B cell (primary cell): Measurements from ENCODE around the gene KCNJ12. TPM values are rescaled to one million over a fixed set of nuclear protein-coding genes. Genes with fewer than 3 reads are reported as not detected.
"Not testable (repeated sequence)": the region's sequence is repeated elsewhere in the genome, so short reads cannot be mapped to it uniquely, and the experiment has no call there.

Experiments
- ATAC-seq: fragments of 200-7000 bp; cut with Tn5 transposase; one replicate; pipeline ENCODE4 v1.10.0; 2021; ENCODE audit warnings: low read depth, mild to moderate bottlenecking, moderate number of reproducible peaks, moderate library complexity
- CTCF ChIA-PET: fragments of 350-600 bp; sonication (Branson Sonifier 250); formaldehyde crosslinking; loops from one replicate; lab custom pipeline; 2021; ENCODE audit warnings: antibody characterized with exemption, inconsistent platforms; lab: Charles Lee
- POLR2A ChIA-PET: fragments of 350-600 bp; sonication (Branson Sonifier 250); formaldehyde crosslinking; loops from one replicate; lab custom pipeline; 2021; ENCODE audit warnings: antibody characterized with exemption; lab: Charles Lee
- DNase-seq: peaks from one replicate; pipeline ENCODE4 v3.0.0; 2013
- H2AFZ ChIP-seq: 2 replicates; pipeline ENCODE4 v1.6.1; 2012; ENCODE audit warnings: mild to moderate bottlenecking, low read depth, low read length; ENCODE audit not compliant: insufficient read depth, poor library complexity, severe bottlenecking
- H3K27ac ChIP-seq, 2 donors: 1 replicate in 1 of 2; 2 replicates in 1 of 2; pipeline ENCODE4 v1.5.1; 2012 to 2013; ENCODE audit warnings: low read length in 2 of 2, mild to moderate bottlenecking in 2 of 2, moderate library complexity in 1 of 2
- H3K27me3 ChIP-seq, 4 experiments: fragments of 200-600 bp in 1 of 4; sonication (generic) in 1 of 4; replicated peaks in 1 of 4; 1 replicate in 2 of 4; 2 replicates in 2 of 4; pipeline versions ENCODE4 v1.6.1 to v1.7.0; 2013 to 2016; ENCODE audit warnings: low read length in 3 of 4, mild to moderate bottlenecking in 2 of 4, mixed read lengths in 1 of 4, moderate library complexity in 1 of 4; ENCODE audit not compliant: insufficient read depth in 4 of 4, control insufficient read depth in 3 of 4; ENCODE audit errors: control extremely low read depth in 1 of 4
- H3K36me3 ChIP-seq, 2 experiments: replicated peaks in 1 of 2; 1 replicate in 1 of 2; 2 replicates in 1 of 2; pipeline versions ENCODE4 v1.6.1 to v1.7.1; 2013; ENCODE audit warnings: low read length in 1 of 2; ENCODE audit not compliant: insufficient read depth in 2 of 2, control insufficient read depth in 1 of 2; ENCODE audit errors: control extremely low read depth in 1 of 2, extremely low read depth in 1 of 2
- H3K4me1 ChIP-seq, 2 donors: fragments of 200-600 bp in 1 of 2; sonication (generic) in 1 of 2; 1 replicate in 1 of 2; 2 replicates in 1 of 2; pipeline versions ENCODE4 v1.5.1 to v1.6.1; 2013 to 2017; ENCODE audit warnings: low read length in 2 of 2; ENCODE audit not compliant: control insufficient read depth in 2 of 2, insufficient read depth in 2 of 2
- H3K4me2 ChIP-seq: replicated peaks from 2 replicates; pipeline ENCODE3; 2012; ENCODE audit warnings: mild to moderate bottlenecking, low read depth, low read length; ENCODE audit not compliant: poor library complexity, severe bottlenecking
- H3K4me3 ChIP-seq, 5 experiments: fragments of 200-600 bp in 1 of 5; sonication (generic) in 1 of 5; 1 replicate in 3 of 5; 2 replicates in 2 of 5; pipeline versions ENCODE4 v1.5.1 to v1.7.0; 2011 to 2016; ENCODE audit warnings: low read length in 4 of 5, mild to moderate bottlenecking in 4 of 5, low read depth in 2 of 5, control low read depth in 1 of 5, moderate library complexity in 1 of 5; ENCODE audit not compliant: insufficient read depth in 1 of 5; ENCODE audit errors: control extremely low read depth in 1 of 5, extremely low read depth in 1 of 5
- H3K79me2 ChIP-seq: fragments of 200-600 bp; sonication (generic); one replicate; pipeline ENCODE4 v1.6.0; 2016; ENCODE audit warnings: low read length; ENCODE audit not compliant: control insufficient read depth, insufficient read depth
- H3K9ac ChIP-seq: fragments of 200-600 bp; sonication (generic); 2 replicates; pipeline ENCODE4 v1.6.1; 2017; ENCODE audit warnings: mild to moderate bottlenecking, low read length, moderate library complexity
- H3K9me3 ChIP-seq, 3 donors: one replicate each; pipeline versions ENCODE4 v1.6.1 to v1.7.1; 2013; ENCODE audit warnings: low read length in 2 of 3; ENCODE audit not compliant: control insufficient read depth in 2 of 3, insufficient read depth in 1 of 3; ENCODE audit errors: control extremely low read depth in 1 of 3
- H4K20me1 ChIP-seq: 2 replicates; pipeline ENCODE4 v1.6.0; 2012; ENCODE audit warnings: mild to moderate bottlenecking, low read length; ENCODE audit not compliant: insufficient read depth, control insufficient read depth, poor library complexity, severe bottlenecking
- H3K27ac Mint-ChIP-seq: one replicate; pipeline ENCODE4 v1.8.0; 2021; ENCODE audit warnings: mixed read lengths
- H3K27me3 Mint-ChIP-seq: one replicate; pipeline ENCODE4 v1.8.0; 2021; ENCODE audit warnings: mixed read lengths
- H3K4me1 Mint-ChIP-seq: one replicate; pipeline ENCODE4 v1.8.0; 2021; ENCODE audit warnings: mixed read lengths
- H3K4me3 Mint-ChIP-seq: one replicate; pipeline ENCODE4 v1.8.0; 2021; ENCODE audit warnings: mixed read lengths
- H3K9me3 Mint-ChIP-seq: one replicate; pipeline ENCODE4 v1.8.0; 2022; ENCODE audit warnings: mixed read lengths; ENCODE audit not compliant: insufficient read depth
- WGBS: methylation state at CpG from one replicate; pipeline ENCODE4 v1.1.5; 2013; ENCODE audit warnings: missing lambda C conversion rate; ENCODE audit not compliant: insufficient coverage; 5-methylcytosine and 5-hydroxymethylcytosine counted together
- intact Hi-C: fragments of 100-400 bp; cut with micrococcal nuclease; formaldehyde crosslinking; loops from one replicate; pipeline ENCODE4 v1.10.0; 2022
- polyA plus RNA-seq: library from polyadenylated mRNA; depleted of rRNA; stranded (reverse); fragments of >200 nt; gene quantifications from 2 replicates; pipeline ENCODE4 v1.2.3, GENCODE V29; 2012
- total RNA-seq, 2 donors: library from RNA; stranded (reverse); fragments of 120-200 nt in 1 of 2; gene quantifications; 1 replicate in 1 of 2; 2 replicates in 1 of 2; pipeline versions ENCODE4 v1.2.3 to v1.2.4, GENCODE V29; 2013 to 2022

Gene KCNJ12
- total and polyA plus RNA-seq, 2 donors (not counting 1 experiment from before 2014, with no cell fraction given): not detected

DNA sequence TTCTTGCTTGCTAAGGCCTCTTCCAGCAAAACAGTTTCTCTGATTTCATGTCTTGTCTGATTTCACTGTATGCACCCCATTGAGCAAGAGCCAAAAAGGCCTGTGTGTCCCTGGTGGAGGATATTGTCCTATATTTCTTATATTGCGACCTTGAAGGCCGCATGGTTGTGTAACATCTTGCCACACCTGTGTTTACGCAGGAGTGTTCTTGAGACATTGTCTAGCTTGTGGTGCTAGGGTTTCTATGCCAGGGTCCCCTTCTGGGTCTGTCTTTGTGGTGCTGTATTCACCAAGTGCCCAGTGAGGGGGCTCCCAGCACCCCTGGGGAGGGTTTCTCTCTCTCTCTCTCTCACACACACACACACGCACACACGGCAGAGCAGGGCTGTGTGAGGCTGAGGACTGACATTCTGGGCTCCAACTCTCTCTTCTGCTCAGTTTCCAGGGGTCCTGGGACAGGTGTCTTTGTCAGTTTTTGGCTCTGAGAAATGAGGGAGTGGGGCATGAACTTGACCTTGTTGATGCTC lies 35.6 kb downstream of the KCNJ12 start:
- intact Hi-C loops, H3K4me1 Mint-ChIP-seq, H3K4me3 Mint-ChIP-seq, DNase-seq, H4K20me1 ChIP-seq, H3K4me1 ChIP-seq, H3K79me2 ChIP-seq, H2AFZ ChIP-seq, H3K27me3 ChIP-seq, H3K27me3 Mint-ChIP-seq, ATAC-seq, H3K9me3 ChIP-seq, H3K9ac ChIP-seq, H3K27ac Mint-ChIP-seq, H3K27ac ChIP-seq, H3K4me3 ChIP-seq, CTCF ChIA-PET, H3K9me3 Mint-ChIP-seq, POLR2A ChIA-PET, H3K36me3 ChIP-seq, H3K4me2 ChIP-seq: not testable (repeated sequence)
- 95% methylated on average over 2 of the region's 5 CpGs for WGBS

DNA sequence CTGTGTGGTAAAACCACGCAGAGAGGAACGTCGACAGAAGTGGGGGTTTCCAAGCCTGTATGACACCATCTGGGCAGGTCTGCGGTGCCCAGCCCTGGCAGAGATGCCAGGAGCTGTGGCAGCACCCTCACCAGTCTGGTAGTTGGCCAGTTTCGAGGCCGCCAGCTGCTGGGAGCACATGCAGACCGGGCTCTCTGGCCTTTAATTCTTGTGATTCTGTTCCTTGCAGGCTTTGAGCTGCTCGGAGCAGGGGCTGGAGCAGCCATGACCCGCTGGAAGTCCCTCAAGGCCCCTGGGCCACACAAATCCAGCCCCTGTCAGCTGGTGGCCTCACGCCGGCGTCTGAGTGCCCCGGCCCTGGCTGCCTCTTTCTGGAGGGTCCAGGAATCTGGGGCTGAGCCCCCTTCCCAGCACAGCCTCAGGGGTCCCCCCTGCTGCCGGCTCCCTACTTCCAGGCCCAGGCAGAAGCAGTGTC lies 36.1 kb downstream of the KCNJ12 start:
- H3K27me3 ChIP-seq, CTCF ChIA-PET, H3K4me3 Mint-ChIP-seq, H3K27ac Mint-ChIP-seq, H3K4me2 ChIP-seq, H3K4me1 ChIP-seq, H3K36me3 ChIP-seq, H3K9me3 ChIP-seq, H3K27ac ChIP-seq, H2AFZ ChIP-seq, H3K79me2 ChIP-seq, DNase-seq, POLR2A ChIA-PET, intact Hi-C loops, H3K4me1 Mint-ChIP-seq, H3K9me3 Mint-ChIP-seq, H3K9ac ChIP-seq, H4K20me1 ChIP-seq, H3K27me3 Mint-ChIP-seq, ATAC-seq, H3K4me3 ChIP-seq: not testable (repeated sequence)
- WGBS: 58% methylated on average over 9 of the region's 14 CpGs

DNA sequence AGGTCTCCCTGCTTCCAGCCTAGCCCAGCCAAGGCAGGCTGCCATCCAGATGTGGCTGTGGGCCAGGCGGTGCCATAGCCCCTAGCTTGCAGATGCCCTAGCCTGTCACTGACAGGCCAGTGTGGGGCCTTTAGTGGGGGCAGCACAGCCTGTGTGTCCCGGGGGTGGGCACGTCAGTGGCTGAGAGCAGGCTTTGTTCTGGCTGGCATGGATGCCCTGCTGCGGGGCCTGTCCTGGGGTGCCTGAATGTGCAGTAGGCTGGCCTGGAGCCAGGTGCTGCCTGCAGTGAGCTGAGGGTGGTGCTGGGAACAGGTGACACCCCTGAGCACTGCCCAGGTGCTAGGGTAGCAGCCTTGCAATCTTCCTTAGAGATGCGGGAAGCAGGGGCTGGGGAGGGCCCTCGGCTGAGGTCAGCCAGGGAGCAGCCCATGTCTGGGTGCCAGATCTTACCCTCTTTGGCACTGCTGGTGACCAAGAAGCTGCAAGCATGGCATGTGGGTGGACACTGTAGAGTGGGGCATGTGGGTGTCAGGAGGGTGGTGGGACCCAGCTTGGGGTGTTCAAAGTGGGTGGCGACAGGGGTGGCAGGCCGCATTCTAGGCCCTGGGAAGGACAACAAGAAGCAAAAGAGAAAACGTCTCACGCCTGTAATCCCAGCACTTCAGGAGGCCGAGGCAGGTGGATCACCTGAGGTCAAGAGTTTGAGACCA lies 37.6 kb downstream of the KCNJ12 start:
- H3K4me3 Mint-ChIP-seq, intact Hi-C loops, DNase-seq, H3K9ac ChIP-seq, H3K4me3 ChIP-seq, H3K9me3 ChIP-seq, H3K27me3 Mint-ChIP-seq, POLR2A ChIA-PET, H3K4me1 ChIP-seq, H4K20me1 ChIP-seq, CTCF ChIA-PET, H3K9me3 Mint-ChIP-seq, H3K4me1 Mint-ChIP-seq, H3K27me3 ChIP-seq, H3K27ac ChIP-seq, H3K4me2 ChIP-seq, H3K27ac Mint-ChIP-seq, ATAC-seq, H3K79me2 ChIP-seq, H2AFZ ChIP-seq, H3K36me3 ChIP-seq: not testable (repeated sequence)
- WGBS: 40% methylated on average over 1 of the region's 11 CpGs

GRCh38 chr17:21414616-21415015 lies 38.5 kb downstream of the KCNJ12 start:
- not testable (repeated sequence) for H3K27ac Mint-ChIP-seq, H3K4me3 ChIP-seq, H3K36me3 ChIP-seq

More at GRCh38 chr17:21414616-21415015, 38.5 kb downstream of the KCNJ12 start:
- H3K4me1 Mint-ChIP-seq, intact Hi-C loops, H4K20me1 ChIP-seq, H3K9me3 ChIP-seq, H3K27ac ChIP-seq, H3K27me3 ChIP-seq, DNase-seq, H3K9me3 Mint-ChIP-seq, H3K4me3 Mint-ChIP-seq, H3K4me2 ChIP-seq, H2AFZ ChIP-seq, H3K9ac ChIP-seq, H3K4me1 ChIP-seq, POLR2A ChIA-PET, ATAC-seq, CTCF ChIA-PET, H3K27me3 Mint-ChIP-seq, H3K79me2 ChIP-seq: not testable (repeated sequence)
- 62% methylated on average over 6 of the region's 7 CpGs for WGBS
